ENCODE measurements around the gene CXCR6. TPM values are rescaled to one million over a fixed set of nuclear protein-coding genes. Genes with fewer than 3 reads are reported as not detected.

The CXCR6 gene
- total RNA-seq, 1 experiment from 2014 or later, result not detected

DNA sequence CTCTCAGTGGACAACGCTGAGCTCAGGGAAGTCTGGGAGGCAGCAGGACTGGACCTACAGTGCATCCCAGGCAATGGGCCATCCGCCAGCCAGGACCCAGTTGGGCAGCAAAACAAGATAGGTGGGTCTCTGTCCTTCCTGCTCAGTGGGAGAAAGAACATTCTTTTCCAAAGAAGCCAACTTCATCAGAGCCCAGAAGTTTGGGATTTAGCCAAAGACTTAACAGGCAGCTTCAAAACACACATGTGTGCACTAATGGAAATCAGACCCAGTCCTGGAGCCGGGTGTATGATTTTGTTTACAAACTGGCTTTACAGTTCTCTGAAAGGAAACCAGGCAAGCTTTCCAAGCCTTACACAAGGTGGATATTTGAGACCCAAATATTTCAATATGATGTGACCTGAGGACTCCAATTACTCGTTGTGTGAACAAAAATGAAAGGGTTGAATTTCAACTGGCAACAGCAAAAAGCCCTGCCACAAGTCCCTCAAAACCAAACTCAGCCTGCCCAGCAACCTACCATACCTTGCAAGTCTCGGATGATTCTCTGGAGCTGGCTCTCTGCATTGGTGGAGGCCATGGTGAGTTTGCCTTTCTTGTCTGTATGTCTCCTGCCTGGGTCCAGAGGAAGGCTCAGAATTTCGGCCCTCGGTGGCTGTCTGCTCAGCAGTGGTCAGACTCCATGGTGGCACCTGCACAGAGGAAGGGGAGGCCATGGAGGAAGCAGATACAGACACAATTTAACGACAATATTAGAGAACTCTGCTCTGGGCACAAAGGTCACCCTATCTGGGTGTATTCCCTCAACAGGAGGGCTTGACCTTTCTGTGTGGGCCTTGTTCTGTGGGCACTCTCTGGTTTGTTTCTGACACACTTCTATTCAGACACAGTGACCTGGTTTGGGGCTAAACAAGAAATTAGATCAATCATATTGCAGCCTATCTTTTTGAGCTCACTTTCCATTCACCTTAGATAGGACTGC lies 41.4 kb downstream of the CXCR6 start:
- no peak overlapping the region for H3K4ac ChIP-seq (ENCODE audit: low read depth, low read length)
- H3K36me3 Mint-ChIP-seq (ENCODE audit: insufficient read depth in 1 of 3, low read depth in 3 of 3), result peaks cover 7 to 48% (median 30%) of the 10 kb centered on the region in 3 experiments
- no CpG with 5 or more reads among the region's 8 CpGs for WGBS (ENCODE audit: extremely low coverage, insufficient read length, low lambda C conversion rate)
- no peak for DNase-seq
- H3K79me2 ChIP-seq (ENCODE audit: insufficient read depth, low read length), result no peaks in the 10 kb centered on the region; the same call in none of the 2 replicates
- H3K18ac ChIP-seq (ENCODE audit: insufficient read length, low read depth, low read length), result no peak overlapping the region
- no peak overlapping the region for H4K8ac ChIP-seq (replicated peaks; ENCODE audit: insufficient read length, low read depth, low read length)
- H2AK5ac ChIP-seq (ENCODE audit: insufficient read length, low read length), result no peak overlapping the region
- TF ChIP-seq, protein P1, sequence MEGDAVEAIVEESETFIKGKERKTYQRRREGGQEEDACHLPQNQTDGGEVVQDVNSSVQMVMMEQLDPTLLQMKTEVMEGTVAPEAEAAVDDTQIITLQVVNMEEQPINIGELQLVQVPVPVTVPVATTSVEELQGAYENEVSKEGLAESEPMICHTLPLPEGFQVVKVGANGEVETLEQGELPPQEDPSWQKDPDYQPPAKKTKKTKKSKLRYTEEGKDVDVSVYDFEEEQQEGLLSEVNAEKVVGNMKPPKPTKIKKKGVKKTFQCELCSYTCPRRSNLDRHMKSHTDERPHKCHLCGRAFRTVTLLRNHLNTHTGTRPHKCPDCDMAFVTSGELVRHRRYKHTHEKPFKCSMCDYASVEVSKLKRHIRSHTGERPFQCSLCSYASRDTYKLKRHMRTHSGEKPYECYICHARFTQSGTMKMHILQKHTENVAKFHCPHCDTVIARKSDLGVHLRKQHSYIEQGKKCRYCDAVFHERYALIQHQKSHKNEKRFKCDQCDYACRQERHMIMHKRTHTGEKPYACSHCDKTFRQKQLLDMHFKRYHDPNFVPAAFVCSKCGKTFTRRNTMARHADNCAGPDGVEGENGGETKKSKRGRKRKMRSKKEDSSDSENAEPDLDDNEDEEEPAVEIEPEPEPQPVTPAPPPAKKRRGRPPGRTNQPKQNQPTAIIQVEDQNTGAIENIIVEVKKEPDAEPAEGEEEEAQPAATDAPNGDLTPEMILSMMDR (conservative IDR thresholded peaks at IDR 0.05), result no peak
- H3K27me3 Mint-ChIP-seq (ENCODE audit: low read depth), result no peaks in the 10 kb centered on the region
- H3T11ph ChIP-seq (ENCODE audit: low read length), result no peak overlapping the region
- H2BK5ac ChIP-seq (ENCODE audit: insufficient read length, low read length), result no peak overlapping the region
- no peaks in the 10 kb centered on the region for H3K9me3 Mint-ChIP-seq
- no peak overlapping the region for H3K27ac ChIP-seq (ENCODE audit: insufficient read length, low read depth, low read length)
- H2BK12ac ChIP-seq (ENCODE audit: insufficient read length, low read depth, low read length), result no peak overlapping the region
- H3K4me1 ChIP-seq (ENCODE audit: insufficient read depth, low read length), result peaks cover 2% of the 10 kb centered on the region; the same call in 1 of the 2 replicates
- H2BK15ac ChIP-seq (ENCODE audit: low read depth, low read length), result no peak overlapping the region
- H3K27me3 ChIP-seq (ENCODE audit: insufficient read depth, low read length), result no peaks in the 10 kb centered on the region
- peaks cover 10 to 11% of the 10 kb centered on the region in 2 experiments for H3K4me1 Mint-ChIP-seq
- H4K20me1 ChIP-seq (ENCODE audit: control insufficient read depth, insufficient read depth, insufficient read length), result peaks cover under 1% of the 10 kb centered on the region
- H2AFZ ChIP-seq (ENCODE audit: low read length), result no peak overlapping the region
- no peak overlapping the region for H2BK120ac ChIP-seq (ENCODE audit: low read depth, low read length, poor library complexity, severe bottlenecking)
- no peaks in the 10 kb centered on the region for H3K9me3 ChIP-seq (ENCODE audit: control insufficient read depth, low read depth, low read length)
- H4K5ac ChIP-seq (ENCODE audit: insufficient read length, low read depth, low read length), result no peak overlapping the region
- no peak overlapping the region for H4K91ac ChIP-seq (ENCODE audit: insufficient read length, low read depth, low read length)
- no peak overlapping the region for H3K9ac ChIP-seq (ENCODE audit: extremely low read depth, insufficient read length, low read length)
- no peak overlapping the region for H3K14ac ChIP-seq (ENCODE audit: insufficient read depth, low read length)
- no peak overlapping the region for H2BK20ac ChIP-seq (ENCODE audit: low read depth, low read length, poor library complexity, severe bottlenecking)
- H3K4me3 Mint-ChIP-seq, result no peak overlapping the region
- H3K4me2 ChIP-seq (ENCODE audit: insufficient read depth, insufficient read length, low read length), result no peak overlapping the region
- H3K27ac Mint-ChIP-seq, result no peak overlapping the region
- H3K79me1 ChIP-seq (ENCODE audit: insufficient read depth, low read depth, low read length, poor library complexity, severe bottlenecking), result peaks cover 6% of the 10 kb centered on the region
- H3K23me2 ChIP-seq (ENCODE audit: insufficient read length, low read depth, low read length, poor library complexity, severe bottlenecking), result no peaks in the 10 kb centered on the region
- no peak overlapping the region for H3K56ac ChIP-seq (ENCODE audit: insufficient read length, low read depth, low read length)
- no peak overlapping the region for H3K23ac ChIP-seq (ENCODE audit: insufficient read length, low read depth, low read length)

Data from H9 (cell line).